GM12872 (cell line): ENCODE measurements around the gene BTN2A1.

Experiments used
- TF ChIP-seq, protein P1 (sequence below): IDR thresholded peaks from 3 replicates; pipeline ENCODE4 v1.5.1; 2011; ENCODE audit warnings: low read depth, mild to moderate bottlenecking, low read length, moderate library complexity; ENCODE audit not compliant: insufficient read depth

Gene BTN2A1

GRCh38 chr6:26494117-26494516 is 36.4 kb downstream of the BTN2A1 start:
- TF ChIP-seq, protein P1, sequence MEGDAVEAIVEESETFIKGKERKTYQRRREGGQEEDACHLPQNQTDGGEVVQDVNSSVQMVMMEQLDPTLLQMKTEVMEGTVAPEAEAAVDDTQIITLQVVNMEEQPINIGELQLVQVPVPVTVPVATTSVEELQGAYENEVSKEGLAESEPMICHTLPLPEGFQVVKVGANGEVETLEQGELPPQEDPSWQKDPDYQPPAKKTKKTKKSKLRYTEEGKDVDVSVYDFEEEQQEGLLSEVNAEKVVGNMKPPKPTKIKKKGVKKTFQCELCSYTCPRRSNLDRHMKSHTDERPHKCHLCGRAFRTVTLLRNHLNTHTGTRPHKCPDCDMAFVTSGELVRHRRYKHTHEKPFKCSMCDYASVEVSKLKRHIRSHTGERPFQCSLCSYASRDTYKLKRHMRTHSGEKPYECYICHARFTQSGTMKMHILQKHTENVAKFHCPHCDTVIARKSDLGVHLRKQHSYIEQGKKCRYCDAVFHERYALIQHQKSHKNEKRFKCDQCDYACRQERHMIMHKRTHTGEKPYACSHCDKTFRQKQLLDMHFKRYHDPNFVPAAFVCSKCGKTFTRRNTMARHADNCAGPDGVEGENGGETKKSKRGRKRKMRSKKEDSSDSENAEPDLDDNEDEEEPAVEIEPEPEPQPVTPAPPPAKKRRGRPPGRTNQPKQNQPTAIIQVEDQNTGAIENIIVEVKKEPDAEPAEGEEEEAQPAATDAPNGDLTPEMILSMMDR: no peak

GRCh38 chr6:26495281-26495680 is 37.5 kb downstream of the BTN2A1 start:
- TF ChIP-seq, protein P1: no peak

DNA sequence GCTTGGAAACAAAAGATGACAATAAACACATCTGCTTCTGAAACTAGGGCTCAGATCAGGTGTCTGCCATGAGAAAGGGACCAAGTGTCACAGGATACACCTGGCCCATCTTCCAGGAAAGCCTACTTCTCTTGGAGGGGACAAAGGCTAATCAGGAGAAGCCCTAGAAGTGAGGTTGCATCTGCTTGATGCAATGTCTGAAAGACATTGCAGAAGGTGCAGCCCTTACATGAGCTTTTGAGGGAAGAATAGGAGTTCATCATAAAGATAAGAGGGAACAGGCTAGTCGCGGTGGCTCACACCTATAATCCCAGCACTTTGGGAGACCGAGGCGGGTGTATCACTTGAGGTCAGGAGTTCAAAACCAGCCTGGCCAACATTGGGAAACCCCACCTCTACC is 39.9 kb downstream of the BTN2A1 start:
- TF ChIP-seq, protein P1: no peak

DNA sequence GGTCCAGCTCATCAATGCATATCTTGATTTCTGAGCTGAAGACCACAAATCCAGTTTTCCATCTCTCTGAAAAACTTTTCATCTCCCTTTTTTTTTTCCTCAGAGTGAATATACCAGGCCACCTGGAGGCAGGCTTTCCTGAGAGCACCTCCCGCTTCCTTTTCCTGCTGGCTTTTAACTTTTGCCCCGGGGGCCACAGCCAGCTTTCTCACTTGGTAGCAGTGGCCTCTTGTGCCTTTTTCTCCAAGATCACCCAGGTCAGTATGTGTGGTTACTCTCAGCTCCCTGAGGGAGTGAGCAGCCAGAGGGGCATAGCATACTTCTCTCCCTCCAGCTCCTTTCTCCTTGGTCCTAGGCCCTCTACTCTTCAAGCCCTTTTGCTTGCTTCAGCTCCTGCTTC is 42.3 kb downstream of the BTN2A1 start, which contains the start of gene BTN1A1:
TSS of gene BTN1A1 (plus strand) at position 202 of the 400 bp plus-strand sequence. CDS start 984 bp downstream, outside the sequence.
- TF ChIP-seq, protein P1: no peak

DNA sequence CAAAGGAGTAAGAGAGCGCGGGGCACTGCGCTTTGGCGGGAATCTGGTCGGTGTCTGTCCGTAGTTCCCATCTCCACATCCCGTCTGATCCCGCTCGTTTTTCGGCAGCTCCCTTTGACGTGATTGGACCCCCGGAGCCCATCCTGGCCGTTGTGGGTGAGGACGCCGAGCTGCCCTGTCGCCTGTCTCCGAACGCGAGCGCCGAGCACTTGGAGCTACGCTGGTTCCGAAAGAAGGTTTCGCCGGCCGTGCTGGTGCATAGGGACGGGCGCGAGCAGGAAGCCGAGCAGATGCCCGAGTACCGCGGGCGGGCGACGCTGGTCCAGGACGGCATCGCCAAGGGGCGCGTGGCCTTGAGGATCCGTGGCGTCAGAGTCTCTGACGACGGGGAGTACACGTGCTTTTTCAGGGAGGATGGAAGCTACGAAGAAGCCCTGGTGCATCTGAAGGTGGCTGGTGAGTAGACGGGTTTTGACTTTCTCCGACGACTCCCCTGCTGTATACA is 43.8 kb downstream of the BTN2A1 start:
- TF ChIP-seq, protein P1: no peak

- TF ChIP-seq, protein P1: no peak
Measured at GRCh38 chr6:26502165-26502564, 44.4 kb downstream of the BTN2A1 start.

- TF ChIP-seq, protein P1: no peak
Measured at GRCh38 chr6:26502626-26503025, 44.9 kb downstream of the BTN2A1 start.
